Measurements from ENCODE around the gene PIEZO2.
"Not testable (repeated sequence)": the region's sequence is repeated elsewhere in the genome, so short reads cannot be mapped to it uniquely, and the experiment has no call there.

The PIEZO2 gene

DNA sequence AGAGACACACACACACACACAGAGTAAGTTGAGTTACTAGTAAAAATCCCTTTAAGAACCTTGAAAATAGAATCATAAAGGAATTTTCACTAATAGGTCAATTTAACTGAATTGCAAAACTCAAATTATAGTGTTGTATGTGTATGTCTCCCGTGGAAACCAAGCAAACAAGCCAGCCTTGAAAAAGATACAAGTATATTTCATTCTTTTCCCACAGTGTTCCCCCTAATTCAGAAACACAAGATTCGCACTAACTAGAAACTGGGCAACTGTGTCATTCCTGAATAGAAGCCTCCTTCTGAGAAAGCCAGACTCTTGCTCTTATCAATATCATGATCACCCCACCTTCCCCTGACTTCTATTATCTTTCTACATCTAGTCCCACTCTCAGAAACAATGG, 229.5 kb downstream of the PIEZO2 start:
- no peaks in the 10 kb centered on the region for H3K36me3 ChIP-seq (ENCODE audit: low read depth)
- ATAC-seq (ENCODE audit: low read depth) (no peak), DNase-seq (ENCODE audit: low spot score) (no peak)
- no peaks in the 10 kb centered on the region for H3K27me3 ChIP-seq (ENCODE audit: insufficient read depth, poor library complexity, severe bottlenecking)
- H3K27ac ChIP-seq (ENCODE audit: poor library complexity, severe bottlenecking) = no peak overlapping the region
- no peak overlapping the region for H3K4me3 ChIP-seq (ENCODE audit: severe bottlenecking)
- no peaks in the 10 kb centered on the region for H3K9me3 ChIP-seq (ENCODE audit: severe bottlenecking)
- H3K4me1 ChIP-seq (ENCODE audit: insufficient read depth, poor library complexity, severe bottlenecking) = peaks cover 14% of the 10 kb centered on the region
- TF ChIP-seq, protein P1, sequence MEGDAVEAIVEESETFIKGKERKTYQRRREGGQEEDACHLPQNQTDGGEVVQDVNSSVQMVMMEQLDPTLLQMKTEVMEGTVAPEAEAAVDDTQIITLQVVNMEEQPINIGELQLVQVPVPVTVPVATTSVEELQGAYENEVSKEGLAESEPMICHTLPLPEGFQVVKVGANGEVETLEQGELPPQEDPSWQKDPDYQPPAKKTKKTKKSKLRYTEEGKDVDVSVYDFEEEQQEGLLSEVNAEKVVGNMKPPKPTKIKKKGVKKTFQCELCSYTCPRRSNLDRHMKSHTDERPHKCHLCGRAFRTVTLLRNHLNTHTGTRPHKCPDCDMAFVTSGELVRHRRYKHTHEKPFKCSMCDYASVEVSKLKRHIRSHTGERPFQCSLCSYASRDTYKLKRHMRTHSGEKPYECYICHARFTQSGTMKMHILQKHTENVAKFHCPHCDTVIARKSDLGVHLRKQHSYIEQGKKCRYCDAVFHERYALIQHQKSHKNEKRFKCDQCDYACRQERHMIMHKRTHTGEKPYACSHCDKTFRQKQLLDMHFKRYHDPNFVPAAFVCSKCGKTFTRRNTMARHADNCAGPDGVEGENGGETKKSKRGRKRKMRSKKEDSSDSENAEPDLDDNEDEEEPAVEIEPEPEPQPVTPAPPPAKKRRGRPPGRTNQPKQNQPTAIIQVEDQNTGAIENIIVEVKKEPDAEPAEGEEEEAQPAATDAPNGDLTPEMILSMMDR (IDR thresholded peaks at IDR 0.05; ENCODE audit: poor library complexity, severe bottlenecking) = no peak

DNA sequence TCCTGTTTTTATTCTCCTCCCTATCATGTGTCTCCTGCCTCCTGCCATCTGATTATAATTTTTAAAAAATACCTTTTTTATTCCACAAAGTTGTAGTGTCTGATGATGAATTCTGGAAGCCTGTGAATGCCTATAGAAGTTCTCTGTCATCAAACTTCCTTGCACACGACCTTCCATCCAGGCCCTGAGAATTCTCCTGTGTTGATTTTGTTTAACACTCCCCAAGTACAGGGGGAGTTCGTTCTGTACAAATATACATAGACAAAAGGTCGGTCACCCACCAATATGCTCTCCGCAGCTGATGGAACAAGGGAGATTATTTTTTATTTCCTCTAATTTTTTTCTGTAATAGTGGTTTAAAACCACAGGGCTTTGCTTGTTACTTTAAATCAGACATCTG, 232.5 kb downstream of the PIEZO2 start:
- ATAC-seq (ENCODE audit: low read depth) (no peak), DNase-seq (ENCODE audit: low spot score) (no peak)
- TF ChIP-seq, protein P1 (IDR thresholded peaks at IDR 0.05; ENCODE audit: poor library complexity, severe bottlenecking) = no peak
- no peak overlapping the region for H3K4me3 ChIP-seq (ENCODE audit: severe bottlenecking)
- H3K36me3 ChIP-seq (ENCODE audit: low read depth) = no peaks in the 10 kb centered on the region
- H3K9me3 ChIP-seq (ENCODE audit: severe bottlenecking) = no peaks in the 10 kb centered on the region
- no peaks in the 10 kb centered on the region for H3K27me3 ChIP-seq (ENCODE audit: insufficient read depth, poor library complexity, severe bottlenecking)
- no peak overlapping the region for H3K27ac ChIP-seq (ENCODE audit: poor library complexity, severe bottlenecking)
- peaks cover 7% of the 10 kb centered on the region for H3K4me1 ChIP-seq (ENCODE audit: insufficient read depth, poor library complexity, severe bottlenecking)

DNA sequence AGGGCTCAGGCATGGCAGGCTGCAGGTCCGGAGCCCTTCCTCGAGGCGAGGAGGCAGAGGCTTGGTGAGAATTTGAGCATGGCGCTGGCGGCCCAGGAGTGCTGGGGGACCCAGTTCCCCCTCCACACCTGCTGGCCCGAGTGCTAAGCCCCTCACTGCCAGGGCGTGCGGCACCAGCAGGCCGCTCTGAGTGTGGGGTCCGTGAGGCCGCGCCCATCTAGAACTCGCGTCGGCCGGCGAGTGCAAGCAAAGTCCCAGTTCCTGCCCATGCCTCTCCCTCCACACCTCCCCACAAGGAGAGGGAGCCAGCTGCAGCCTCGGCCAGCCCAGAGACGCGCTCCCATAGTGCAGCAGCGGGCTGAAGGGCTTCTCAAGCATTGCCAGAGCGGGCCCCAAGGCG, 233.0 kb downstream of the PIEZO2 start:
- no peaks in the 10 kb centered on the region for H3K36me3 ChIP-seq (ENCODE audit: low read depth)
- no peak for DNase-seq (ENCODE audit: low spot score)
- H3K4me3 ChIP-seq (ENCODE audit: severe bottlenecking) = no peak overlapping the region
- TF ChIP-seq, protein P1 (IDR thresholded peaks at IDR 0.05; ENCODE audit: poor library complexity, severe bottlenecking) = no peak
- H3K4me1 ChIP-seq (ENCODE audit: insufficient read depth, poor library complexity, severe bottlenecking) = peaks cover 7% of the 10 kb centered on the region
- ATAC-seq (ENCODE audit: low read depth) = no peak
- no peak overlapping the region for H3K27ac ChIP-seq (ENCODE audit: poor library complexity, severe bottlenecking)
- no peaks in the 10 kb centered on the region for H3K27me3 ChIP-seq (ENCODE audit: insufficient read depth, poor library complexity, severe bottlenecking)
- H3K9me3 ChIP-seq (ENCODE audit: severe bottlenecking) = no peaks in the 10 kb centered on the region

GRCh38 chr18:10915748-10916147, 233.6 kb downstream of the PIEZO2 start:
- not testable (repeated sequence) for H3K4me3 ChIP-seq (ENCODE audit: severe bottlenecking); DNase-seq (ENCODE audit: low spot score); H3K36me3 ChIP-seq (ENCODE audit: low read depth); ATAC-seq (ENCODE audit: low read depth); H3K27me3 ChIP-seq (ENCODE audit: insufficient read depth, poor library complexity, severe bottlenecking); H3K27ac ChIP-seq (ENCODE audit: poor library complexity, severe bottlenecking); H3K9me3 ChIP-seq (ENCODE audit: severe bottlenecking); H3K4me1 ChIP-seq (ENCODE audit: insufficient read depth, poor library complexity, severe bottlenecking)

GRCh38 chr18:10914610-10915009, 234.8 kb downstream of the PIEZO2 start:
- not testable (repeated sequence) for H3K4me3 ChIP-seq (ENCODE audit: severe bottlenecking); H3K9me3 ChIP-seq (ENCODE audit: severe bottlenecking); H3K36me3 ChIP-seq (ENCODE audit: low read depth); H3K4me1 ChIP-seq (ENCODE audit: insufficient read depth, poor library complexity, severe bottlenecking); H3K27me3 ChIP-seq (ENCODE audit: insufficient read depth, poor library complexity, severe bottlenecking); DNase-seq (ENCODE audit: low spot score); ATAC-seq (ENCODE audit: low read depth)
- H3K27ac ChIP-seq (ENCODE audit: poor library complexity, severe bottlenecking) = peak overlapping the region; percentile 62

DNA sequence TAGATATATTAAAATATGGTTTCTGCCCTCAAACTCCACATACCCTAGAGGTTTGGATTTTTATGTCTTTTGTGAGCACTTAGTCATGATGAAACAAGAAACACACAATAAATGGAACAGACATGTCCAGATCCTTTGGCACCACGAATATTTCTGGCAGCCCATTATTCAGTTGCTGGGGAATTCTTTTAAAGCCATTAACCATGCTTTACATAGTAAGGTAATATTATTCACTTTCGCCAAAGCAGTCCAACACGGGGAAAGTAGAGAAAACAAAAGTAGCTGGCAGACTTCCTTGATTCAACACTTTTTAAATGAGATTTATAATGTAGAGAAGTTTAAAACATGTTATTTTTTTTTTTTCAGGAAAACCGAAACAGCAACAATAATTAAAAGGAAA, 235.4 kb downstream of the PIEZO2 start:
- TF ChIP-seq, protein P1 (IDR thresholded peaks at IDR 0.05; ENCODE audit: poor library complexity, severe bottlenecking) = no peak
- peaks cover 7% of the 10 kb centered on the region for H3K4me1 ChIP-seq (ENCODE audit: insufficient read depth, poor library complexity, severe bottlenecking)
- H3K27me3 ChIP-seq (ENCODE audit: insufficient read depth, poor library complexity, severe bottlenecking) = no peaks in the 10 kb centered on the region

More for the DNA sequence above, 235.4 kb downstream of the PIEZO2 start:
- Histone ChIP-seq H3K9me3 (ENCODE audit: severe bottlenecking) (no peaks in the 10 kb centered on the region), H3K4me3 (ENCODE audit: severe bottlenecking) (no peak overlapping the region), H3K27ac (ENCODE audit: poor library complexity, severe bottlenecking) (peak overlapping the region; percentile 62), H3K36me3 (ENCODE audit: low read depth) (no peaks in the 10 kb centered on the region)
- DNase-seq (ENCODE audit: low spot score) (no peak), ATAC-seq (ENCODE audit: low read depth) (no peak; the same call in 2 of the 3 replicates)

Measured in RWPE2 (cell line).